ENCODE results near the gene KRT13. TPM values are rescaled to one million over a fixed set of nuclear protein-coding genes. Genes with fewer than 3 reads are reported as not detected.

KRT13 gene
- not detected for total RNA-seq

DNA sequence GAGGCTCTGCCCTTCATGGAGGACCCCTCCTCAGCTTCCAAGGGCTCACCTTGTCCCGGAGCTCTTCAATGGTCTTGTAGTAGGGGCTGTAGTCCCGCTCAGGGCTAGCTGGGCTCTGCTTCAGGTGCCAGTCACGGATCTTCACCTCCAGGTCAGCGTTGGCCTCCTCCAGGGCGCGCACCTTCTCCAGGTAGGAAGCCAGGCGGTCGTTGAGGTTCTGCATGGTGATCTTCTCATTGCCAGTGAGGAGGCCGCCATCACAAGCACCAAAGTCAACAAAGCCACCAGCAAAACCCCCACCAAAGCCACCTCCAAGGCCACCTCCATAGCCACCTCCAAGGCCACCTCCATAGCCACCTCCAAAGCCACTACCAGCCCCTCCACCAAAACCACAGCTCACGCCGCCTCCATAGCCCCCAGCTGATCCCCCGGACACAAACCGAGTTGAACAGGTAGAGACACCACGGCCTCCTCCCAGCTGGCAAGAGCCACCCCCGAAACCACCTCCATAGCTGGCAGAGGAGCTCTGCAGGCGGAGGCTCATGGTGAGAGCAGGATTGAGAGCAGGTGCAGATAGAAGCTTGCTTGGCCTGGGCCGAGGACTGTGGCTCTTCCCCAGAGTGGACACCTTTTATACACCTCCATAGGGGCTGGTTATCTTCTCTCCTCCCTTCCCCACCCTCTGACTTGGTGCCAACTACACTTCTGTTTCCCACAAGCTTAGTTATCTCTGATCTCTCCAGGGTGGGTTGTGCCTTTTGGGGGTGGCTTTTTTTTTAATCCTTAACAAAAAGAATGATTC lies at the start of gene KRT13:
Gene KRT13 (minus strand): TSS at position 606 of the 802 bp plus-strand sequence. CDS start 62 bp downstream, at position 544.
- H3K36me3 Mint-ChIP-seq: no peaks in the 10 kb centered on the region

DNA sequence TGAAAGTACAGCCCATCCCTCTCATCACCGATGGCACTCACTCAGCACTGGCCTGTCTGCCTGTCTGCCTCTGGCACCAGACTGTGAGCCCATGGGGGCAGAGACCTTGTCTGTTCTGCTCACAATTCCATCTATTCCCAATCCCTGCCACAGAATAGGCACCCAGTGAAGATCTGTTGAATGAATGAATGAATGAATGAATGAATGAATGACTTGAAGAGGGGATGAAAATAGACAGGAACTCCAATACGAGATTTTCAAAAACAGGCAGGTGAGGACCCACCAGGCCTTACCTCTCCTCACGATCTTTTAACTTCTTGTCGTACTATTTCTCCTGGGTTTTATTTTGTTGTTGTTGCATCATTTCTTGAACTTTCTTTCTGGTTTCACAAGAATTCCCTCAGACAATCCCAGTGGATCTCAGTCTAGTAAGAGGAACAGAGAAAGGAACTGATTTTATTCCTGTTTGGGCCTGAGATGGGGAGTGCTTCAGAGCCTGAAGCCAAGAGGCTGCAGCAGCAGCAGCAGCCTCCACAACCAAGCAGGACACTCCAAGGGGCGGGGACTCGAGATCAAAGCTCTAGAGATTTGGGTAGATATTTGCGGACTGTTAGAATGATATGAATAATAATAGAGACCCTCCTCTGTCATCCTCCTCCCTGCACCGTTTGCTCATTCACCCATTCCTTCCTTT lies 48.7 kb upstream of the KRT13 start:
- ChIA-PET POLR2A (no interaction called here), CTCF (interaction anchor here (6.8 kb wide), 1 partner anchor 93 kb away, joined by 184 read pairs; no protein-coding TSS in a partner anchor)
- H3K27ac Mint-ChIP-seq: no peak overlapping the region
- H3K27me3 Mint-ChIP-seq: peaks cover 12% of the 10 kb centered on the region
- intact Hi-C loops (cut with micrococcal nuclease): no loop called here
- H3K9me3 Mint-ChIP-seq: no peaks in the 10 kb centered on the region
- peaks cover 4% of the 10 kb centered on the region for H3K4me1 Mint-ChIP-seq (ENCODE audit: low read depth)
- no peak overlapping the region for H3K4me3 Mint-ChIP-seq
- DNase-seq: no peak
- H3K36me3 Mint-ChIP-seq: no peaks in the 10 kb centered on the region

More for the DNA sequence above, at the start of gene KRT13:
- ChIA-PET CTCF (interaction anchor here (1.6 kb wide), 1 partner anchor 44 kb away, joined by 5 read pairs; no protein-coding TSS in a partner anchor), POLR2A (no interaction called here)
- intact Hi-C loops (cut with micrococcal nuclease): no loop called here
- DNase-seq: no peak
- Mint-ChIP-seq H3K4me1 (ENCODE audit: low read depth) (no peaks in the 10 kb centered on the region), H3K9me3 (no peaks in the 10 kb centered on the region), H3K27me3 (no peaks in the 10 kb centered on the region), H3K4me3 (no peak within 1 kb of the TSS), H3K27ac (no peak within 1 kb of the TSS)

DNA sequence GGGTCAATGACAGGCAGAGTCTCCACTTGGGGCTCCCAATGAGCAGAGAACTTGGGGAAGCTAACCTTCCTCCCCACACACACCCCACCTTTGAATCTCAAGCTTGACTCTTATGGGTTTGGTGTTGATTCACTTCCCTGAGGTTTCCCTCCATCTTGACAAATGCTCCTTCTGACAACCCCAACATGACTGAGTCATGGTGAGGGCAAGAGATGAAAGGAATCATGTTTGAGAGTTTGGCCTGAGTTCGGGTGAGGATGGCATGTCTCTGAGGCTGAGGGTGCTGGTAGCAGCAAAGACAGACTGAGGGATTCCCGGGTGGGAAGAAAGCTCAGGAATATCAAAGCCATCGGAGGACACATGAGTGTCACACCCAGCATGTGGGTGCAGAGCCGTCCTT lies 47.8 kb upstream of the KRT13 start:
- intact Hi-C loops (cut with micrococcal nuclease): no loop called here
- H3K27me3 Mint-ChIP-seq: peaks cover 7% of the 10 kb centered on the region
- H3K36me3 Mint-ChIP-seq: no peaks in the 10 kb centered on the region
- peaks cover 13% of the 10 kb centered on the region for H3K4me1 Mint-ChIP-seq (ENCODE audit: low read depth)
- CTCF ChIA-PET: interaction anchor here (0.9 to 6.8 kb wide), 4 partner anchors 11 to 644 kb away, joined by 3 to 184 read pairs (median 73); no protein-coding TSS in a partner anchor
- H3K9me3 Mint-ChIP-seq: no peaks in the 10 kb centered on the region
- no peak for DNase-seq
- H3K27ac Mint-ChIP-seq: no peak overlapping the region
- no peak overlapping the region for H3K4me3 Mint-ChIP-seq
- POLR2A ChIA-PET: no interaction called here

DNA sequence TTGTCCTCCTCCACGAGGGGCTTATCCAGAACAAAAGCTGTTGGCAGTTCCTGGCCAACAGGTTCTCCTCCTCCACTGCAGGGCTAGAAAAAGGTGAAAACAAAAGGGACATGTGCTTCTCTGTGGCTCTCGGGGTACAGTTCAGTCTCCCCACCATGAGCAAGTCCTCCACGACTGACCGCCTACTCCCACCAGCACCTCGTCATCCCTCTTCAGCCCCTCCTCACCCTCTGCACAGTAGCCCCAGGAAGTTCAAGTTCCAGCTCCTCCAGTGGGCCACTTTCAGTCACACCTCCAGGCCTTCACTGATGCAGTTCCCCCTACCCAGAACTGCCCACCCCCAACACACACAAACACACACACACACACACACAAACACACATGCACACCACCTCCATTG lies 47.0 kb upstream of the KRT13 start:
- H3K4me3 Mint-ChIP-seq: no peak overlapping the region
- no peaks in the 10 kb centered on the region for H3K36me3 Mint-ChIP-seq
- ChIA-PET POLR2A (no interaction called here), CTCF (interaction anchor here (0.9 to 6.8 kb wide), 5 partner anchors 10 to 643 kb away, joined by 3 to 184 read pairs (median 41); partner anchors contain the start of gene KRT36)
- no peaks in the 10 kb centered on the region for H3K9me3 Mint-ChIP-seq
- no peak overlapping the region for H3K27ac Mint-ChIP-seq
- DNase-seq: no peak
- H3K4me1 Mint-ChIP-seq (ENCODE audit: low read depth): peaks cover 21% of the 10 kb centered on the region
- peaks cover 7% of the 10 kb centered on the region for H3K27me3 Mint-ChIP-seq
- intact Hi-C loops (cut with micrococcal nuclease): no loop called here

DNA sequence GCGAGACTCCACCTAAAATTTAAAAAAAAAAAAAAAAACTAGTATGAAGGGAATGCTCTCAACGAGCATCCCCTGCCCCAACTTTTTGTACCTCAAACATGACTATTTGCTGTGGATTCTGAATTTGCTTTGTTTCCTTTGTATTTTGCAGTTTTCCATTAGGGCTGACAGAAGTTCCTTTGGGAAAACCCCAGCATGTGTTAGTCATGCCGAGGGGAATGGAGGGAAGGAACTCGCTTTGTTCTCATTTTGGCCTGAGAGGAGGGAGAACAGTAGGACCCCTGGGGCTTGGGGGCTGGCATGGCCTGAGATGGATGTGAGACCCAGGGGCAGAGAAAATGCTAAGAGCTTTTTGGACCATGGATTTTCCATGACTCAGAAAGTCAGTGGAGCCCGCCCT lies 46.0 kb upstream of the KRT13 start:
- H3K4me1 Mint-ChIP-seq (ENCODE audit: low read depth): peaks cover 21% of the 10 kb centered on the region
- H3K9me3 Mint-ChIP-seq: peaks cover 7% of the 10 kb centered on the region

DNA sequence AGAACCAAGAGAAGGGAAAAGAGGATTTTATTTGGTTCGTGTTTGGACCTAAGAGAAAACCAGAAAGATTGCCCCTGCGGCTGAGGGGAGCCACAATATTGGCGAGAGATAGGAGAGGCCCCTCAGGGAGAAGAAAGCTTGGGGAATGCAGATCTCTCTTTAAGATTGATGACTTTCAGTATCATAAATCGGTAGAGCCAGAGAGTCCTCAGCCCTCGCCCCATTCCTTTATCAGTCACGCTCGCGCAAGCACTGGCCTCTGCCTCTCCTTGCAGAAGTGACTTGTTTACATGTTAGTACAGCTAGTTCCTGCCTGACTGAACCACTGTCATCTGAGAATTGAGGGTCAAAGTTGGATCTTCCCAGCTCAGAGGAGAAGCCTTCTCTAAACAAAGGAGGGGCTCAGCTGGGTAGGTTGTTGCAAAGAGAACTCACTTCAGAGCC lies 44.2 kb upstream of the KRT13 start:
- intact Hi-C loops (cut with micrococcal nuclease): loop anchor here (1.0 to 2.0 kb wide), 7 partner anchors 30 to 747 kb away; no protein-coding TSS in a partner anchor
- peaks cover 7% of the 10 kb centered on the region for H3K27me3 Mint-ChIP-seq
- no peak overlapping the region for H3K27ac Mint-ChIP-seq
- H3K36me3 Mint-ChIP-seq: peaks cover 2% of the 10 kb centered on the region
- H3K4me3 Mint-ChIP-seq: no peak overlapping the region
- peaks cover 21% of the 10 kb centered on the region for H3K4me1 Mint-ChIP-seq (ENCODE audit: low read depth)
- POLR2A ChIA-PET: interaction anchor here (0.7 kb wide), 1 partner anchor 99 kb away, joined by 3 read pairs; no protein-coding TSS in a partner anchor
- CTCF ChIA-PET: interaction anchor here (0.6 to 6.8 kb wide), 66 partner anchors 9 to 987 kb away, joined by 3 to 184 read pairs (median 6); partner anchors contain the start of genes EIF1, KRT19, KRT34 and KRT35
- H3K9me3 Mint-ChIP-seq: peaks cover 9% of the 10 kb centered on the region
- no peak for DNase-seq

More for the DNA sequence above, 46.0 kb upstream of the KRT13 start:
- no peak for DNase-seq
- ChIA-PET POLR2A (no interaction called here), CTCF (interaction anchor here (0.6 to 6.8 kb wide), 5 partner anchors 53 to 781 kb away, joined by 3 to 184 read pairs (median 41); partner anchors contain the start of gene KRT36)
- no peak overlapping the region for H3K27ac Mint-ChIP-seq
- peaks cover 2% of the 10 kb centered on the region for H3K36me3 Mint-ChIP-seq
- H3K27me3 Mint-ChIP-seq: peaks cover 7% of the 10 kb centered on the region
- intact Hi-C loops (cut with micrococcal nuclease): no loop called here
- no peak overlapping the region for H3K4me3 Mint-ChIP-seq

DNA sequence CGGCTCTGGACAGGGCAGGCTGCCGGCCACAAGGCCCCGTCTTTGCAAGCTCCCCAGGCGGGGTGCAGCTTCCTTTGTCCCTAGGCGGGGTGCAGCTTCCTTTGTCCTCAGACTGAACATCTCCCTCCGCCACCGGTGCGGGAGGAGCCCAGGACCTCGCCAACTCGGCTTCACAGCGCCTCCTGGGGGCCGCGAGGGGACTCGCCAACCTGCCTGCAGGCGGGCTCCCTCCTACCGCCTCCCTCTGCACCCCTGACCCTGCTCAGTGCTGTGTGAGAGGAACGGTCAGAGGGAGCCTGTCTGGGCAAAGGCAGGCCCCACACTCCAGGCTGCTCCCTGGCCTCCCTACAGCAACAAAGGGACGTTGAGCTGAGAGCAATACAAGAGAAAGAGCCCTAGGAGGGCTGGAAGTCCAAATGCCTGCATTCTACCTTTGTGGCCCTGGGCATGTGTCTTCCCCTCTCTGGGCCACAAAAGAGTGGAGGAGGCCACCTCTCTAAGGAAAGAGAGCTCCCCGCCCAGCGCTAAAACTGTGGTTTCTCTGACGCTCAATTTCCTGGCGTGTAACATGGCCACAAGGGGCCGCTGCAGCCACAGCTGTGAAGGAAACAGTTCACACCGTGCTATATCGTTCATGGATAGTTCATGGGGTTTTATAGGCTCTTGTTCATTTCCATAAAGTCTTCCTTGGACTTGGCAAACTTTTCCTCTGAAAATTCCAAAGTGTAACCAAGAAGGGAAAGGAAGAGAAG lies 43.6 kb upstream of the KRT13 start:
- peaks cover 2% of the 10 kb centered on the region for H3K36me3 Mint-ChIP-seq
- DNase-seq: peak; percentile 91
- H3K27me3 Mint-ChIP-seq: peaks cover 7% of the 10 kb centered on the region
- no peak overlapping the region for H3K4me3 Mint-ChIP-seq
- CTCF ChIA-PET: interaction anchor here (0.6 to 6.8 kb wide), 84 partner anchors 9 to 987 kb away, joined by 3 to 184 read pairs (median 4); partner anchors contain the start of genes EIF1, KRT13, KRT19 and KRT34
- peaks cover 9% of the 10 kb centered on the region for H3K9me3 Mint-ChIP-seq
- POLR2A ChIA-PET: interaction anchor here (0.7 to 1.0 kb wide), 2 partner anchors 100 to 141 kb away, joined by 3 read pairs; no protein-coding TSS in a partner anchor
- H3K4me1 Mint-ChIP-seq (ENCODE audit: low read depth): peaks cover 21% of the 10 kb centered on the region
- intact Hi-C loops (cut with micrococcal nuclease): loop anchor here (1.0 to 2.0 kb wide), 8 partner anchors 30 to 746 kb away; no protein-coding TSS in a partner anchor
- H3K27ac Mint-ChIP-seq: peak overlapping the region; percentile 70

DNA sequence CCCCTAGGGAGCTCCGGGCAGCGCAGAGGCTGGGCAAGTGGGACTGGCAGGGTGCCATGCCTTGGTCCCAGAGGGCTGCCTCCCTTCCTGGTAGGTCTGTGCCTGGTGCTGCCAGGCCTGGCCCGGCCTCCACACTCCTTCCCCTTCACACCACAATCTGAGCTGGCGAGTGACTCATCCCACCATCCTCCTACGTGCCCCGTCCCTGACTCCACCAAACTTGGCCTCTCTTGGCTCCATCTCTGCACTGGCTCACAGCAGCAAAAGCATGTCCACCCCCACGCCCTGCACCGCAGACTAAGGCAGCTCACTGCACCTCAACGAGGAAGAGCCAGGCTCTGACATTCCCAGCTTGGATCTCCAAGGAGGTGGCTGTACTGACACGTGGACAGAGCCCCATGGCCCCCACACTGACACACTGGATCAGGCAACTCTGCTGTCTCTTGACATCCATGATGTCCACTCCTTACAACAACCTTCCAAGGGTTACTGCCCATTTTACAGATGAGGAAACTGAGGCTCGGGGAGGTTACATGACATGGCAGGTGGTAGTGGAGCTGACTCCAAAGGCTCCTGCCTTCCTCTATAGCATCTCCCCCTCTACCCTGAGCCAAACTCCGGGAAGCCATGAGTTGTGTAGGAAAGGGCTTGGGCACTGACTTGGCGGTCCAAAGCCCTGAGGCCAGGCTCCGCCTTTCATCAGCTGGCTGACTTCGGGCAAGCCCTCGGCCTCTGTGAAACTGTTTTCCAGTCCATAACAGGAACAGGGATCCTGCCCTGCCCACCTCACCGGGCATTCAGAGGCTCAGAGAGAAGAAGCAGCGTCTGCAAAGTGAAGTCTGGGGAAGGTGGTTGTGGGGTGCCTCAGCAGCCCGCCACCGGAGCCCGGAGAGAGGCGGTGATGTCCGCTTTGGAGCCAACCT lies 42.8 kb upstream of the KRT13 start:
- peaks cover 21% of the 10 kb centered on the region for H3K4me1 Mint-ChIP-seq (ENCODE audit: low read depth)
- CTCF ChIA-PET: interaction anchor here (0.6 to 6.8 kb wide), 62 partner anchors 8 to 985 kb away, joined by 3 to 184 read pairs (median 6); partner anchors contain the start of genes EIF1, KRT13, KRT19 and KRT36
- peak; percentile 91 for DNase-seq
- H3K27me3 Mint-ChIP-seq: peaks cover 6% of the 10 kb centered on the region
- no peak overlapping the region for H3K4me3 Mint-ChIP-seq
- H3K9me3 Mint-ChIP-seq: peaks cover 9% of the 10 kb centered on the region
- H3K27ac Mint-ChIP-seq: no peak overlapping the region
- POLR2A ChIA-PET: interaction anchor here (1.0 kb wide), 1 partner anchor 141 kb away, joined by 3 read pairs; no protein-coding TSS in a partner anchor
- peaks cover 2% of the 10 kb centered on the region for H3K36me3 Mint-ChIP-seq
- intact Hi-C loops (cut with micrococcal nuclease): loop anchor here (1.0 to 2.0 kb wide), 3 partner anchors 51 to 745 kb away; no protein-coding TSS in a partner anchor

DNA sequence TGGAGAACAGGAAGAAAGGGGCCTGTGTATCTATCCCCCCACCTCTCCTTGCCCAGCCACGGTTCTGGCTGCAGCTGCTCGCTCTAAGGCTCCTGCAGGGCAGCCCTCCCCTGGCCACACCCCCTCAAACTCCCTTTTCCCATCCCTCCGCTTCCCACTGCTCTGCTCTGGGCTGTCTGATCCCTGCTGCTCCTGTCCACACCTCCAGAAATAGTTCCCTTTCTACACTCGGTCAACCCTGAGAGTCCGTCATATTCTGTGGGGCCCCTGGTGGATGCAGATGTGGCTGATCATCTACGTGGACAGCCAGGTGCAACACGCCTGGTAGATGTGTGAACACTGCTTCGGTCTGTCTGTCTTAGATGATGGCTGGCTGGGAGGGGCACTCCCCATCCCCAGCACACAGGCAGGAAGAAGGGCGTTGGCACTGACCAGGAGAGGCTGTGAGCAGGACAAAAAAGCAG lies 42.0 kb upstream of the KRT13 start:
- CTCF ChIA-PET: interaction anchor here (0.6 to 6.8 kb wide), 15 partner anchors 11 to 933 kb away, joined by 3 to 184 read pairs (median 17); partner anchors contain the start of genes KRT19 and KRT36
- peaks cover 9% of the 10 kb centered on the region for H3K9me3 Mint-ChIP-seq
- H3K27ac Mint-ChIP-seq: no peak overlapping the region
- intact Hi-C loops (cut with micrococcal nuclease): no loop called here
- no peak overlapping the region for H3K4me3 Mint-ChIP-seq
- H3K27me3 Mint-ChIP-seq: peaks cover under 1% of the 10 kb centered on the region
- H3K36me3 Mint-ChIP-seq: peaks cover 2% of the 10 kb centered on the region
- POLR2A ChIA-PET: no interaction called here
- H3K4me1 Mint-ChIP-seq (ENCODE audit: low read depth): peaks cover 21% of the 10 kb centered on the region
- no peak for DNase-seq

DNA sequence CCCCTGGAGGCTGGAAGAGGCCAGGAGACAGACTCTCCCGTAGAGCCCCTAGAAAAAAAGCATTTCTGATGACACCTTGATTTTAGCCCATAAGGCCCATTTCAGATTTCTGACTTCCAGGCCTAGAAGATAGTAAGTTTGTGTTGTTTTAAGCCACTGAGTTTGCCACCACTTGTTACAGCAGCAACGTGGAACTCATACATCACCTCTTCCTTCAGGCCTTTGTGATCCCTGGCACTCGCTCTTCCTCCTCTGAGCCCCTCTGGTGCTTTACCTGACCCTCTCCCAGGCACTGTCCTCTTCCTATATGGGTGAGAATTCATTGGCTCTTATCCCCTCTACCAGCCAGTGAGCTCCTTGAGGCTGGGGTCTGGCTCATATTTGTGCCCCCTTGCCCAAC lies 41.4 kb upstream of the KRT13 start:
- no peak overlapping the region for H3K4me3 Mint-ChIP-seq
- DNase-seq: no peak
- ChIA-PET CTCF (interaction anchor here (2.6 to 5.7 kb wide), 3 partner anchors 60 to 689 kb away, joined by 7 to 41 read pairs (median 17); partner anchors contain the start of gene KRT36), POLR2A (no interaction called here)
- H3K4me1 Mint-ChIP-seq (ENCODE audit: low read depth): peaks cover 21% of the 10 kb centered on the region
- H3K27me3 Mint-ChIP-seq: no peaks in the 10 kb centered on the region
- H3K36me3 Mint-ChIP-seq: peaks cover 2% of the 10 kb centered on the region
- peaks cover 9% of the 10 kb centered on the region for H3K9me3 Mint-ChIP-seq
- intact Hi-C loops (cut with micrococcal nuclease): no loop called here
- no peak overlapping the region for H3K27ac Mint-ChIP-seq

All from activated CD4-positive, alpha-beta memory T cell treated with anti-CD3 and anti-CD28 coated beads for 36 hours (primary cell).